Embryonic facial prominence (tissue), 1 donor: ENCODE data around the gene UNC5B.
A peak's percentile ranks its signal among the peaks of the same experiment; 100 is the strongest.

Experiments
- DNase-seq: peaks from one replicate; pipeline ENCODE4 v3.0.0-alpha.2; 2016; ENCODE audit errors: extremely low spot score

Gene UNC5B

GRCh38 chr10:71299071-71299785, 86.9 kb downstream of the UNC5B start:
- no peak for DNase-seq

- no peak for DNase-seq
Measured at GRCh38 chr10:71300555-71301370, 88.4 kb downstream of the UNC5B start.

GRCh38 chr10:71301371-71301916, 89.1 kb downstream of the UNC5B start:
- DNase-seq: no peak

- no peak for DNase-seq
Measured at GRCh38 chr10:71302451-71302850, 90.1 kb downstream of the UNC5B start.

- peak; percentile 48 for DNase-seq
Measured at GRCh38 chr10:71302874-71303568, 90.7 kb downstream of the UNC5B start.

GRCh38 chr10:71303569-71303907, 91.2 kb downstream of the UNC5B start:
- no peak for DNase-seq

GRCh38 chr10:71304914-71305313, 92.5 kb downstream of the UNC5B start:
- DNase-seq: no peak

GRCh38 chr10:71306979-71307378, 94.6 kb downstream of the UNC5B start:
- DNase-seq: no peak

GRCh38 chr10:71307469-71308085, 95.2 kb downstream of the UNC5B start:
- no peak for DNase-seq

- DNase-seq: no peak
Measured at GRCh38 chr10:71308244-71308643, 95.9 kb downstream of the UNC5B start.

GRCh38 chr10:71308985-71309384, 96.6 kb downstream of the UNC5B start:
- DNase-seq: no peak

GRCh38 chr10:71309919-71310318, 97.5 kb downstream of the UNC5B start:
- DNase-seq: no peak

- DNase-seq: no peak
Measured at GRCh38 chr10:71312220-71312619, 99.8 kb downstream of the UNC5B start.

- peak; percentile 68 for DNase-seq
Measured at GRCh38 chr10:71312811-71313789, 100.7 kb downstream of the UNC5B start.

GRCh38 chr10:71314028-71314693, 101.8 kb downstream of the UNC5B start:
- DNase-seq: no peak

- DNase-seq: no peak
Measured at GRCh38 chr10:71314694-71315225, 102.4 kb downstream of the UNC5B start.

GRCh38 chr10:71316056-71316785, 103.9 kb downstream of the UNC5B start:
- no peak for DNase-seq

GRCh38 chr10:71316786-71317160, 104.4 kb downstream of the UNC5B start:
- DNase-seq: no peak

GRCh38 chr10:71317739-71318138, 105.4 kb downstream of the UNC5B start:
- DNase-seq: no peak
